GM23338 (cell line): ENCODE data around the gene ZNF219. TPM values are rescaled to one million over a fixed set of nuclear protein-coding genes. Genes with fewer than 3 reads are reported as not detected.

ENCODE experiments used
- ATAC-seq: fragments of 200-7000 bp; cut with Tn5 transposase; 3 replicates; pipeline ENCODE4 v1.9.1; 2020
- DNase-seq: peaks from one replicate; pipeline ENCODE4 v3.0.0-alpha.2; 2015; ENCODE audit warnings: low spot score
- H2AFZ ChIP-seq: fragments of 200-600 bp; sonication (generic); 2 replicates; pipeline ENCODE4 v1.8.0; 2016; ENCODE audit warnings: antibody characterized with exemption, mild to moderate bottlenecking, moderate library complexity
- H3F3A ChIP-seq: fragments of 200-600 bp; sonication (generic); replicated peaks from 2 replicates; pipeline ENCODE4 v1.8.0; 2017; ENCODE audit warnings: antibody characterized with exemption, mixed run types, low read depth
- H3K27ac ChIP-seq: fragments of 200-600 bp; sonication (generic); 2 replicates; pipeline ENCODE4 v1.6.1; 2016; ENCODE audit warnings: low read depth
- H3K27me3 ChIP-seq: fragments of 200-600 bp; sonication (generic); 2 replicates; pipeline ENCODE4 v1.8.0; 2016; ENCODE audit warnings: mild to moderate bottlenecking, mixed run types, moderate library complexity; ENCODE audit not compliant: insufficient read depth
- H3K36me3 ChIP-seq: fragments of 200-600 bp; sonication (generic); 2 replicates; pipeline ENCODE4 v1.8.0; 2016; ENCODE audit warnings: mild to moderate bottlenecking; ENCODE audit not compliant: insufficient read depth
- H3K4me1 ChIP-seq: fragments of 200-600 bp; sonication (generic); 2 replicates; pipeline ENCODE4 v1.8.0; 2016; ENCODE audit warnings: mild to moderate bottlenecking, moderate library complexity; ENCODE audit not compliant: insufficient read depth
- H3K4me2 ChIP-seq: fragments of 200-600 bp; sonication (generic); 2 replicates; pipeline ENCODE4 v1.7.1; 2017; ENCODE audit warnings: mixed run types
- H3K4me3 ChIP-seq: fragments of 200-600 bp; sonication (generic); 2 replicates; pipeline ENCODE4 v1.6.1; 2016; ENCODE audit warnings: mixed run types
- H3K79me2 ChIP-seq: fragments of 200-600 bp; sonication (generic); replicated peaks from 2 replicates; pipeline ENCODE4 v1.8.0; 2017; ENCODE audit warnings: mild to moderate bottlenecking; ENCODE audit not compliant: insufficient read depth
- H3K9me2 ChIP-seq: fragments of 200-600 bp; sonication (generic); 2 replicates; pipeline ENCODE4 v1.8.0; 2017; ENCODE audit not compliant: insufficient read depth
- H4K20me1 ChIP-seq: fragments of 200-600 bp; sonication (generic); replicated peaks from 2 replicates; pipeline ENCODE4 v1.8.0; 2017; ENCODE audit warnings: mild to moderate bottlenecking; ENCODE audit not compliant: insufficient read depth
- H3K27ac Mint-ChIP-seq: 2 replicates; pipeline ENCODE4 v1.8.0; 2020; ENCODE audit warnings: inconsistent platforms, mild to moderate bottlenecking, moderate library complexity, mixed read lengths
- H3K27me3 Mint-ChIP-seq: 3 replicates; pipeline ENCODE4 v1.8.0; 2022; ENCODE audit warnings: low read depth, mild to moderate bottlenecking, moderate library complexity, mixed read lengths, inconsistent platforms; ENCODE audit not compliant: insufficient read depth, poor library complexity
- H3K36me3 Mint-ChIP-seq: 3 replicates; pipeline ENCODE4 v1.8.0; 2021; ENCODE audit warnings: low read depth, mild to moderate bottlenecking, inconsistent platforms, moderate library complexity, mixed read lengths
- H3K4me1 Mint-ChIP-seq: 3 replicates; pipeline ENCODE4 v1.8.0; 2020; ENCODE audit warnings: mild to moderate bottlenecking, inconsistent platforms, mixed read lengths
- H3K4me3 Mint-ChIP-seq: 3 replicates; pipeline ENCODE4 v1.8.0; 2021; ENCODE audit warnings: moderate library complexity, mild to moderate bottlenecking, inconsistent platforms, mixed read lengths
- H3K9me3 Mint-ChIP-seq: 3 replicates; pipeline ENCODE4 v1.8.0; 2020; ENCODE audit warnings: moderate library complexity, mild to moderate bottlenecking, inconsistent platforms, mixed read lengths
- CTCF ChIP-seq, 2 experiments: fragments of 200-600 bp in 1 of 2; sonication (generic) in 1 of 2; conservative IDR thresholded peaks; 2 replicates each; pipeline versions ENCODE4 v1.5.1 to v1.6.1; 2016 to 2017; ENCODE audit warnings: antibody characterized with exemption in 2 of 2, low read depth in 2 of 2, mild to moderate bottlenecking in 2 of 2, moderate library complexity in 1 of 2
- ETS1 ChIP-seq: IDR thresholded peaks from 2 replicates; pipeline ENCODE4 v1.6.1; 2016; ENCODE audit warnings: antibody characterized with exemption
- EZH2phosphoT487 ChIP-seq: fragments of 200-600 bp; sonication (generic); IDR thresholded peaks from one replicate; pipeline ENCODE4 v1.8.1; 2018; ENCODE audit warnings: antibody characterized with exemption; ENCODE audit not compliant: unreplicated experiment
- REST ChIP-seq: IDR thresholded peaks from one replicate; pipeline ENCODE4 v1.6.1; 2018; ENCODE audit warnings: antibody characterized with exemption; ENCODE audit not compliant: unreplicated experiment
- ZNF331 ChIP-seq: fragments of 250-450 bp; sonication (Bioruptor Pico); IDR thresholded peaks from 2 replicates; pipeline ENCODE4 v1.5.0; 2020; ENCODE audit warnings: low read depth, mild to moderate bottlenecking, moderate library complexity
- ZNF462 ChIP-seq: fragments of 250-450 bp; sonication (Bioruptor Pico); IDR thresholded peaks from 2 replicates; pipeline ENCODE4 v1.5.0; 2020; ENCODE audit warnings: mild to moderate bottlenecking, moderate library complexity
- polyA plus RNA-seq: library from polyadenylated mRNA; unstranded; fragments of >200 nt; fragmentation: Nextera tagmentation; extraction: Ambion mirVana; gene quantifications from 2 replicates; pipeline ENCODE4 v1.2.1, GENCODE V29; 2016
- total RNA-seq: library from RNA; depleted of rRNA; stranded (reverse); fragments of >200 nt; shearing (Covaris generic); gene quantifications from 2 replicates; pipeline ENCODE4 v1.2.3, GENCODE V29; 2014

ZNF219 gene
- total and polyA plus RNA-seq, 2 experiments from 2014 or later, result 37.7 to 153 TPM

- peaks cover 7% of the 10 kb centered on the region; the same call in 1 of the 2 replicates for H3F3A ChIP-seq
- DNase-seq (no peak), ATAC-seq (peak; percentile 38)
- no peaks in the 10 kb centered on the region for H3K79me2 ChIP-seq
- H3K27me3 ChIP-seq, result no peaks in the 10 kb centered on the region
- TF ChIP-seq ETS1, result no peak
- no peak for TF ChIP-seq CTCF (conservative IDR thresholded peaks at IDR 0.05; ENCODE audit: low read depth in 2 of 2)
- no peak for TF ChIP-seq REST
- TF ChIP-seq EZH2phosphoT487, result no peak
- TF ChIP-seq ZNF331 (CRISPR knock-in tag), result no peak
- Mint-ChIP-seq H3K36me3 (peaks cover 91% of the 10 kb centered on the region), H3K4me1 (peaks cover 7% of the 10 kb centered on the region), H3K9me3 (no peaks in the 10 kb centered on the region; the same call in 2 of the 3 replicates), H3K4me3 (no peak overlapping the region), H3K27ac (no peak overlapping the region), H3K27me3 (peaks cover 10% of the 10 kb centered on the region)
- no peak overlapping the region for H2AFZ ChIP-seq
- no peak overlapping the region for H3K4me3 ChIP-seq
- H3K9me2 ChIP-seq, result no peaks in the 10 kb centered on the region
- no peak overlapping the region for H3K27ac ChIP-seq
- H3K4me2 ChIP-seq, result no peak overlapping the region
- peaks cover 20% of the 10 kb centered on the region; the same call in 1 of the 2 replicates for H3K36me3 ChIP-seq
- H3K4me1 ChIP-seq, result no peaks in the 10 kb centered on the region
- peaks cover 5% of the 10 kb centered on the region for H4K20me1 ChIP-seq
Measured at GRCh38 chr14:21081521-21082142, 16.8 kb downstream of the ZNF219 start.

- Histone ChIP-seq H4K20me1 (peaks cover 3% of the 10 kb centered on the region), H3K4me2 (no peak overlapping the region), H3K27me3 (no peaks in the 10 kb centered on the region), H2AFZ (no peak overlapping the region), H3K27ac (no peak overlapping the region), H3K9me2 (no peaks in the 10 kb centered on the region), H3K79me2 (no peaks in the 10 kb centered on the region), H3K4me1 (no peaks in the 10 kb centered on the region), H3K4me3 (no peak overlapping the region), H3K36me3 (peaks cover 17% of the 10 kb centered on the region; the same call in 1 of the 2 replicates), H3F3A (no peaks in the 10 kb centered on the region)
- H3K9me3 Mint-ChIP-seq, result no peaks in the 10 kb centered on the region; the same call in 2 of the 3 replicates
- H3K27ac Mint-ChIP-seq, result no peak overlapping the region
- ATAC-seq (no peak), DNase-seq (no peak)
- peaks cover 1% of the 10 kb centered on the region; the same call in 2 of the 3 replicates for H3K4me1 Mint-ChIP-seq
- peaks cover 85% of the 10 kb centered on the region for H3K36me3 Mint-ChIP-seq
- no peak overlapping the region for H3K4me3 Mint-ChIP-seq
- H3K27me3 Mint-ChIP-seq, result peaks cover 6% of the 10 kb centered on the region
- no peak for TF ChIP-seq ZNF462 (CRISPR knock-in tag)
- no peak for TF ChIP-seq ETS1
Measured at GRCh38 chr14:21078726-21079125, 19.7 kb downstream of the ZNF219 start.
